Epithelial cell of proximal tubule (primary cell): ENCODE results near the gene MAST4. TPM values are rescaled to one million over a fixed set of nuclear protein-coding genes. Genes with fewer than 3 reads are reported as not detected.

Source experiments
- DNase-seq: peaks from one replicate; pipeline ENCODE4 v3.0.0-alpha.2; 2011; ENCODE audit warnings: low read depth
- H3K4me3 ChIP-seq: 2 replicates; pipeline ENCODE4 v1.5.1; 2011; ENCODE audit warnings: low read depth, mild to moderate bottlenecking, low read length
- CTCF ChIP-seq: conservative IDR thresholded peaks from 2 replicates; pipeline ENCODE4 v1.5.1; 2012; ENCODE audit warnings: low read depth, mild to moderate bottlenecking, low read length
- total RNA-seq: library from RNA; depleted of rRNA; stranded (reverse); fragments of >200 nt; gene quantifications from 2 replicates; pipeline ENCODE4 v1.2.3, GENCODE V29; 2015

MAST4 gene
- total RNA-seq, 1 donor from 2014 or later = 17.3 TPM

GRCh38 chr5:67173959-67174358 lies 577.8 kb downstream of the MAST4 start:
- TF ChIP-seq CTCF = no peak
- H3K4me3 ChIP-seq = no peak overlapping the region
- DNase-seq = no peak

- DNase-seq = no peak
- H3K4me3 ChIP-seq = no peak overlapping the region
- TF ChIP-seq CTCF = no peak
These were observed 580.7 kb downstream of the MAST4 start for GRCh38 chr5:67176936-67177335.

- DNase-seq = no peak
- TF ChIP-seq CTCF = no peak
- H3K4me3 ChIP-seq = no peak overlapping the region
These were observed 581.9 kb downstream of the MAST4 start for GRCh38 chr5:67178085-67178484.

- DNase-seq = no peak
- TF ChIP-seq CTCF = no peak
- H3K4me3 ChIP-seq = no peak overlapping the region
These were observed 582.8 kb downstream of the MAST4 start for GRCh38 chr5:67178966-67179365.

GRCh38 chr5:67179697-67180361 lies 583.6 kb downstream of the MAST4 start:
- H3K4me3 ChIP-seq = no peak overlapping the region
- DNase-seq = no peak
- no peak for TF ChIP-seq CTCF

GRCh38 chr5:67181648-67182221 lies 585.5 kb downstream of the MAST4 start:
- no peak for DNase-seq
- no peak for TF ChIP-seq CTCF
- H3K4me3 ChIP-seq = no peak overlapping the region

- no peak overlapping the region for H3K4me3 ChIP-seq
- TF ChIP-seq CTCF = no peak
- no peak for DNase-seq
These were observed 586.2 kb downstream of the MAST4 start for GRCh38 chr5:67182301-67182790.
